GM12865 (cell line): ENCODE results near the gene NPHP4.

Experiments used
- DNase-seq: peaks from one replicate; pipeline ENCODE4 v3.0.0; 2010; ENCODE audit warnings: low read depth
- H3K4me3 ChIP-seq: 2 replicates; pipeline ENCODE4 v1.5.1; 2011; ENCODE audit warnings: mild to moderate bottlenecking, low read depth, low read length, control low read depth
- TF ChIP-seq, protein P1 (sequence below): IDR thresholded peaks from 2 replicates; pipeline ENCODE4 v1.5.1; 2011; ENCODE audit warnings: low read length, control low read depth, low read depth, inconsistent platforms; ENCODE audit not compliant: insufficient read depth; ENCODE audit errors: missing control alignments

Gene NPHP4

GRCh38 chr1:5877683-5878530 lies 114.3 kb downstream of the NPHP4 start:
- TF ChIP-seq, protein P1, sequence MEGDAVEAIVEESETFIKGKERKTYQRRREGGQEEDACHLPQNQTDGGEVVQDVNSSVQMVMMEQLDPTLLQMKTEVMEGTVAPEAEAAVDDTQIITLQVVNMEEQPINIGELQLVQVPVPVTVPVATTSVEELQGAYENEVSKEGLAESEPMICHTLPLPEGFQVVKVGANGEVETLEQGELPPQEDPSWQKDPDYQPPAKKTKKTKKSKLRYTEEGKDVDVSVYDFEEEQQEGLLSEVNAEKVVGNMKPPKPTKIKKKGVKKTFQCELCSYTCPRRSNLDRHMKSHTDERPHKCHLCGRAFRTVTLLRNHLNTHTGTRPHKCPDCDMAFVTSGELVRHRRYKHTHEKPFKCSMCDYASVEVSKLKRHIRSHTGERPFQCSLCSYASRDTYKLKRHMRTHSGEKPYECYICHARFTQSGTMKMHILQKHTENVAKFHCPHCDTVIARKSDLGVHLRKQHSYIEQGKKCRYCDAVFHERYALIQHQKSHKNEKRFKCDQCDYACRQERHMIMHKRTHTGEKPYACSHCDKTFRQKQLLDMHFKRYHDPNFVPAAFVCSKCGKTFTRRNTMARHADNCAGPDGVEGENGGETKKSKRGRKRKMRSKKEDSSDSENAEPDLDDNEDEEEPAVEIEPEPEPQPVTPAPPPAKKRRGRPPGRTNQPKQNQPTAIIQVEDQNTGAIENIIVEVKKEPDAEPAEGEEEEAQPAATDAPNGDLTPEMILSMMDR: no peak
- no peak for DNase-seq
- H3K4me3 ChIP-seq: no peak overlapping the region

- TF ChIP-seq, protein P1: no peak
- DNase-seq: no peak
- H3K4me3 ChIP-seq: no peak overlapping the region
These were observed 115.2 kb downstream of the NPHP4 start for GRCh38 chr1:5877001-5877400.

DNA sequence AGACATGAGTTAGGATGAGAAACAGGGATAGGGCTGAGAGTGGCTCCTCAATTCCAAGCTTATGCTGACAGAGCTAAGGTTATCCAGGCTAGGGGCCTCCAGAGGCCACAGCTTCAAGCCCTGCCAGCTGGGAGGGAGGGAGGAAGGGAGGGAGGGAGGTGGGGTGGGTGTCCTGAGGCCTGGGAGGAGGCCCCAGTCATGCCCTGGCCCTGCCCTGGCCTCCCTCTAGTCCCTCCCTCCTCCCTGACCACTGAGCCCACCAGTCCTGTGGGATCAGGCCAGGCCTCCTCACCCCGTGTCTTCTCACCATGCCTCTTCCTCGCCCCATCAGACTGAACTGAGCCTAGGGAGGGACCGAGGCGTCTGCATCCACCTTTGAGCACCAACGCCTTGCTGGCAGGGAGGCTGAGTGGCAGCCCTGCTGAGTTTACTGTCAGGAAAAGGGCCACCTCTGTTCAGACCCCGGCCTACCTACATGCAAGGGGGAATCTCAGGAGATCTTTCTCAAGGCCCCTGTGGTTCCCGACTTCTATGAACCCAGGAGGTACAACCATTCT lies 116.1 kb downstream of the NPHP4 start:
- DNase-seq: no peak
- H3K4me3 ChIP-seq: no peak overlapping the region
- TF ChIP-seq, protein P1: no peak

GRCh38 chr1:5875345-5875910 lies 116.8 kb downstream of the NPHP4 start:
- no peak overlapping the region for H3K4me3 ChIP-seq
- no peak for DNase-seq
- TF ChIP-seq, protein P1: no peak

DNA sequence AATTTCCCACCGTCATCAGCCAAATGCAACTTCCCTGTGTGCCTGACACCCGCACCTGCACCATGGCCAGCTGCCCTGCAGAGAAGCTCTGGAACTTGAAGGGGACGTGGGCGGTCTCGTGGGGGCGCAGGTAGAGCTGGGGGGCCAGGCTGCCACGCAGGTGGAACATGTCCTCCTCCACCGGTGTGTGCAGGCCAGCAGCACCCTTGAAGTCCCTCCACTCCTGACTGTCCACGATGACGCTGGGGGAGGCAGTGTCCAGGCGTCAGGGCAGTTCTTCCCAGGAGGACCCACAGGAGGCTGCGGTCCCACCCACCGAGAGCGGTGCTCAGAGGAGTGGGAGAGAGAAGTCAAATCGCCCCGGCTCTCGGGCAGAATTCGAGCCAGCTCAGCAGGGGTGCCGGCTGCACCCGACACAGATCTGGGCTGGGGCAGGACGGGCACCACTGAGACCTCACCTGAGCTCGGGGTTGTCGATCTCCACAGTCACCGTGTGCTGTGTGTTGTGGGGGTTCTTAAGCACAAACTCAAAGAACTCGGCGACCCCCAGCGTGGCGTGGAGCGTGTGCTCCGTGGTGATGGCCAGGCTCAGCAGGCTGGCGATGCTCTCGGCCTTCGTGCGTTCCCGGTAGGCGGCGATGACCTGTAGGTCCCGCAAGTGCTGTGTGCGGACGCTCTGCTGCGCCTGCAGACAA lies 117.7 kb downstream of the NPHP4 start:
- H3K4me3 ChIP-seq: no peak overlapping the region
- no peak for DNase-seq
- TF ChIP-seq, protein P1: no peak

DNA sequence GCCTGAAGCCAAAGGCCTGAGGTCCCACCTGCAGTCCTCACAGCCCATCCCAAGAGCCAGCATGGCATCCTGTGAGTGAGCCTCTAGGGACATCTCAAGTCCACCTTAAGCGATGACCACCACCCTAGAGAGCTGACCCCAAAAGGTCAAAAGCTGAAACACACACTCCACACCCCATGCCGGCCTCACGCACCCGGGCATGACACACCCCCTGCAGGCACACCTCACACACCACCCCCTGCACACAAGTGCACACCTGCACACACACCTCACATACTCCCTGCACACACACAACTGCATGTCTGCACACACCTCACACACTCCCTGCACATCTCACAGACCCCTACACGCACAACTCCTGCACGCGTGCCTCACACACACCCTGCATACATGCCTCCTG lies 118.7 kb downstream of the NPHP4 start:
- TF ChIP-seq, protein P1: no peak
- DNase-seq: no peak
- no peak overlapping the region for H3K4me3 ChIP-seq
